Activated B cell treated with CpG ODN at 0.5 μM for 24 hours (primary cell): Measurements from ENCODE around the gene OXSR1. TPM values are rescaled to one million over a fixed set of nuclear protein-coding genes. Genes with fewer than 3 reads are reported as not detected.
A peak's percentile ranks its signal among the peaks of the same experiment; 100 is the strongest.

ENCODE experiments used
- ATAC-seq: fragments of 200-7000 bp; cut with Tn5 transposase; one replicate; pipeline ENCODE4 v1.10.0; 2021; ENCODE audit warnings: low read depth, mild to moderate bottlenecking, moderate library complexity
- CTCF ChIA-PET: fragments of 350-600 bp; sonication (Branson Sonifier 250); formaldehyde crosslinking; loops from one replicate; lab custom pipeline; 2021; ENCODE audit warnings: antibody characterized with exemption; lab: Charles Lee
- POLR2A ChIA-PET: fragments of 350-600 bp; sonication (Branson Sonifier 250); formaldehyde crosslinking; loops from one replicate; lab custom pipeline; 2021; ENCODE audit warnings: antibody characterized with exemption; lab: Charles Lee
- DNase-seq: peaks from one replicate; pipeline ENCODE4 v3.0.0; 2022
- H3K27ac Mint-ChIP-seq: one replicate; pipeline ENCODE4 v1.8.0; 2020; ENCODE audit warnings: mixed read lengths
- H3K27me3 Mint-ChIP-seq: one replicate; pipeline ENCODE4 v1.8.0; 2021; ENCODE audit warnings: mixed read lengths
- H3K36me3 Mint-ChIP-seq: one replicate; pipeline ENCODE4 v1.8.0; 2021; ENCODE audit warnings: low read depth, mixed read lengths
- H3K4me1 Mint-ChIP-seq: one replicate; pipeline ENCODE4 v1.8.0; 2021; ENCODE audit warnings: mixed read lengths
- H3K4me3 Mint-ChIP-seq: one replicate; pipeline ENCODE4 v1.8.0; 2020; ENCODE audit warnings: mild to moderate bottlenecking, mixed read lengths
- H3K9me3 Mint-ChIP-seq: one replicate; pipeline ENCODE4 v1.8.0; 2020; ENCODE audit warnings: mixed read lengths
- intact Hi-C: fragments of 100-400 bp; cut with micrococcal nuclease; formaldehyde crosslinking; loops from one replicate; pipeline ENCODE4 v1.15.1; 2024
- total RNA-seq: library from RNA; stranded (reverse); gene quantifications from 2 replicates; pipeline ENCODE4 v1.2.3, GENCODE V29; 2022
- TF ChIP-seq, protein P1 (sequence below): fragments of 200-600 bp; IDR thresholded peaks from one replicate; pipeline ENCODE4 v1.8.0; 2022; ENCODE audit warnings: antibody characterized with exemption, mild to moderate bottlenecking

The OXSR1 gene
- total RNA-seq, 1 donor from 2014 or later: 40.2 TPM

DNA sequence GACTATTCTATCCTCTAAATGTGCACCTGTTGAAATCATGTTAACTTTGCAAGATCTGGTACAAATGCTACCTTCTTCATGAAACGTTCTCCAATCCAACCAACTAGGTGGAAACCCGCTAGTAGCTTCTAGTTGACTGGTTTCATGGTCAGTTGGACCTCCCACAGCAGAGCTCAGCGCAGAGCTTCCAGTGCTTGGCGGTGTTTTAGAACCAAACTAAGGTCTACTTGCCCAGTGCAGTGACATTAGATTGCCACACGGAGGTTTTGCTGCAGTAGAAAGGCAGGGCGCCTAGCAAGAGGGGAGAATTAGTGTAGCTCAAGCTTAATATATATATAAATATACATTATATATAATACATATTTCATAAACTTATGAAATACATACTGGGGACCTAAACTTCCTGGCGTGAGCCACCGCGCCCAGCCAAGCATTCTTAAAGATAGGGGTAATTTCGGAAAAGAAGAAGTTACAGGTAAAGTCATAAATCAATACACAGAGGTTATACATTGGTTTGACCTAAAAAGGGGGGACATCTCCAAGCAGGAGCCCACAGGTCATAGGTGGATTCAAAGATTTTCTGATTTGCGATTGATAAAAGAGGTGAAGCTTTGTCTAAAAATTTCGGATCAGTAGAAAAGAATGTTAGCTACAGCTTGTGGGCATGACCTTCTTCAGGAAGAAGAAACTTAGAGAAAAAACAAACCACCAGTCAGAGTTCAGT lies 2.1 kb upstream of the OXSR1 start:
- Mint-ChIP-seq H3K4me1 (peaks cover 35% of the 10 kb centered on the region), H3K36me3 (peaks cover 16% of the 10 kb centered on the region), H3K27me3 (no peaks in the 10 kb centered on the region), H3K27ac (peak overlapping the region; percentile 100), H3K9me3 (no peaks in the 10 kb centered on the region), H3K4me3 (peak overlapping the region; percentile 4)
- TF ChIP-seq, protein P1, sequence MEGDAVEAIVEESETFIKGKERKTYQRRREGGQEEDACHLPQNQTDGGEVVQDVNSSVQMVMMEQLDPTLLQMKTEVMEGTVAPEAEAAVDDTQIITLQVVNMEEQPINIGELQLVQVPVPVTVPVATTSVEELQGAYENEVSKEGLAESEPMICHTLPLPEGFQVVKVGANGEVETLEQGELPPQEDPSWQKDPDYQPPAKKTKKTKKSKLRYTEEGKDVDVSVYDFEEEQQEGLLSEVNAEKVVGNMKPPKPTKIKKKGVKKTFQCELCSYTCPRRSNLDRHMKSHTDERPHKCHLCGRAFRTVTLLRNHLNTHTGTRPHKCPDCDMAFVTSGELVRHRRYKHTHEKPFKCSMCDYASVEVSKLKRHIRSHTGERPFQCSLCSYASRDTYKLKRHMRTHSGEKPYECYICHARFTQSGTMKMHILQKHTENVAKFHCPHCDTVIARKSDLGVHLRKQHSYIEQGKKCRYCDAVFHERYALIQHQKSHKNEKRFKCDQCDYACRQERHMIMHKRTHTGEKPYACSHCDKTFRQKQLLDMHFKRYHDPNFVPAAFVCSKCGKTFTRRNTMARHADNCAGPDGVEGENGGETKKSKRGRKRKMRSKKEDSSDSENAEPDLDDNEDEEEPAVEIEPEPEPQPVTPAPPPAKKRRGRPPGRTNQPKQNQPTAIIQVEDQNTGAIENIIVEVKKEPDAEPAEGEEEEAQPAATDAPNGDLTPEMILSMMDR: no peak
- ChIA-PET POLR2A (interaction anchor here (1.3 to 6.1 kb wide), 4 partner anchors 9 to 47 kb away, joined by 5 to 217 read pairs (median 40); partner anchors contain the start of genes ACAA1 and MYD88), CTCF (interaction anchor here (1.4 to 1.6 kb wide), 3 partner anchors 9 to 62 kb away, joined by 4 to 6 read pairs (median 5); partner anchors contain the start of gene MYD88)
- ATAC-seq (no peak), DNase-seq (no peak)
- intact Hi-C loops: loop anchor here (10.0 kb wide), 1 partner anchor 1222 kb away; the partner anchor contains the start of gene SLC25A38

DNA sequence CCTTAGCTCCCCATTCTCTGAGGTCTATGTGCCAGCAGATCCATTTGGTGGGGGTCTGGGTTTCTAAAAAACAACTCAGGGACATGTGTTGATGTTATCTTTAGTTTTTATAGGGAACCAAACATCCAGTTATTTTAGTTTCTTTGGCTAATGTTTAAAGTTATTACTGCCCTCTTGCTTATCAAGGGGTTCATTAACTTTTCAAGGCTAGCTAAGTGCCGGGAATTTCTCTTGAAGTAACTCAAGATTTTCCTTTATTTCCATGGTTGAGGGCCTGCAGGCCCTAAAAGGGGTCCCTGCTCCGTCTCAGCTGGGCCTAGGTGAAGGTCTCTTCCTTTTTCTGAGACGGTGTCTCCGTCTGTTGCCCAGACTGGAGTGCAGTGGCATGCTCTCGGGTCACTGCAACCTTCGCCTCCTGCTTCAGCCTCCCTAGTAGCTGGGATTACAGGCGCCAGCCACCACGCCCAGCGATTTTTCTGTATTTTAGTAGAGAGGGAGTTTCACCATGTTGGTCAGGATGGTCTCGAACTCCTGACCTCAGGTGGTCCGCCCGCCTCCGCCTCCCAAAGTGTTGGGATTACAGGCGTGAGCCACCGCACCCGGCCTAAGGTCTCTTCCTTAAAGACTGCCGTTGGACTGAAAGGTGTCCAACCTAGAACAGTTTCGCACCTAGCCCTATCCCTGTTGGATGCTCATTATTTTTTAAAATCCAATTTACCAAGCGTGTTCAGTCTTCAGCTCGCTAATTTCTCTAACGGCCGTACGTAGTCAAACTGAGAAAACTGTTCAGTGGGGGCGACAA lies 1.3 kb upstream of the OXSR1 start:
- peak overlapping the region; percentile 100 for H3K27ac Mint-ChIP-seq
- intact Hi-C loops: loop anchor here (1.0 to 10.0 kb wide), 4 partner anchors 10 to 1221 kb away; partner anchors contain the start of genes SLC25A38 and XYLB
- no peaks in the 10 kb centered on the region for H3K27me3 Mint-ChIP-seq
- peaks cover 39% of the 10 kb centered on the region for H3K4me1 Mint-ChIP-seq
- H3K36me3 Mint-ChIP-seq: peaks cover 16% of the 10 kb centered on the region
- H3K4me3 Mint-ChIP-seq: peak overlapping the region; percentile 94
- CTCF ChIA-PET: interaction anchor here (0.8 to 2.0 kb wide), 5 partner anchors 9 to 62 kb away, joined by 3 to 7 read pairs (median 5); partner anchors contain the start of genes ACAA1 and MYD88
- H3K9me3 Mint-ChIP-seq: no peaks in the 10 kb centered on the region
- ATAC-seq (no peak), DNase-seq (no peak)
- TF ChIP-seq, protein P1: no peak
- POLR2A ChIA-PET: interaction anchor here (0.9 to 6.1 kb wide), 14 partner anchors 10 to 1171 kb away, joined by 3 to 217 read pairs (median 5); partner anchors contain the start of genes ACAA1, DLEC1, EPM2AIP1 and MLH1

DNA sequence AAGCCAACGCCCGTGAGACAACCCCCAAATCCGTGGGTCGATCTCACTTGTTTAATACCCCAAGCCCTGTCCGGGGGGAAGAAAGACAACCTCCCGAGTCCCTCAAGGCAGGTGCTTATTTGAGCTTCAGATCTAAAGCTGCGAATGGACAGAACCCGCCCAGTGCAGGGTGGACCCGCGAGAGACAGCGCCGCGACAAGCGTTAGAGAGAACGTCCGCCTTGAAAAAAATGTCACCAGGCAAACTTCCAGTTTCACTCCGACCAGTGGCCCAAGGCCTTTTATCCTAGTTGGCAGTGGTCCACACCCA lies 740 bp upstream of the OXSR1 start:
- DNase-seq: no peak

DNA sequence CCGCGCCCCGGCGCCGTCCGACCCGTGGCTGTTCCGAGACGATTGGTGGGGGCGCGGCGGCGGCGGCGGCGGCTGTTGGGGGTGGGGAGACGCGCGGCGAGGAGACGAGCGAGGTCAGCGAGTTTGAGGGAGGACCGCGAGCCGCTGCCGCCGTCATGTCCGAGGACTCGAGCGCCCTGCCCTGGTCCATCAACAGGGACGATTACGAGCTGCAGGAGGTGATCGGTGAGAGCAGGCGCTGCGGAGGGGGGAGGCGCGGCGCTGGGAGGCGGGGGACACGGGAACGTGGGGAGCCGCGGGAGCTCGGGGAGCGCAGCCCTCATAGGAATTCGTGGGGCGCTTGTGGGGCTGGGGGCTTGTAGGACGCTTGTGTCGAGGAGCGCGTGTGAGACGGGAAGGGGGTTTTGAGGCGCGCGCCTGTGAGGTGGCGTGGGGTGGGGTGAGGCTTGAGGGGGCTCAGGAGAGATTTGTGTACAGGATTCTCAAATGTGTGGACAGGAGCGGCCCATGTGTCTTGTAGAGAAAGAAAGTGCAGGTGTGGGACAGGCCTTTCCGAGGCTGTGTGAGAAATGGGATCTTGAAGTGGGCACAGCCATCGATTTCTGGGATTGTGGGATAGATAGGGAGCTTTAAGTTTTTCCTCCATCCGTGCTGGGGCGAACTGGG lies 518 bp downstream of the OXSR1 start:
- Mint-ChIP-seq H3K9me3 (no peaks in the 10 kb centered on the region), H3K27me3 (no peaks in the 10 kb centered on the region), H3K4me3 (peak overlapping the region; percentile 94), H3K36me3 (peaks cover 16% of the 10 kb centered on the region), H3K4me1 (peaks cover 52% of the 10 kb centered on the region), H3K27ac (peak overlapping the region; percentile 100)
- DNase-seq (no peak), ATAC-seq (no peak)
- intact Hi-C loops: loop anchor here (1.0 to 10.0 kb wide), 7 partner anchors 17 to 1219 kb away; partner anchors contain the start of genes ACAA1, DLEC1, EXOG and SLC25A38
- TF ChIP-seq, protein P1: no peak
- ChIA-PET POLR2A (interaction anchor here (0.5 to 6.1 kb wide), 14 partner anchors 7 to 1173 kb away, joined by 3 to 217 read pairs (median 6); partner anchors contain the start of genes ACAA1, DLEC1, EPM2AIP1 and MLH1), CTCF (interaction anchor here (0.7 to 2.0 kb wide), 3 partner anchors 29 to 181 kb away, joined by 3 to 7 read pairs (median 4); partner anchors contain the start of genes ACAA1 and XYLB)

More for the DNA sequence above, 740 bp upstream of the OXSR1 start:
- Mint-ChIP-seq H3K27ac (peak overlapping the region; percentile 100), H3K4me1 (peaks cover 44% of the 10 kb centered on the region), H3K9me3 (no peaks in the 10 kb centered on the region), H3K27me3 (no peaks in the 10 kb centered on the region), H3K4me3 (peak overlapping the region; percentile 94), H3K36me3 (peaks cover 16% of the 10 kb centered on the region)
- POLR2A ChIA-PET: interaction anchor here (0.6 to 6.1 kb wide), 16 partner anchors 9 to 1224 kb away, joined by 3 to 217 read pairs (median 5); partner anchors contain the start of genes ACAA1, DLEC1, EPM2AIP1 and MLH1
- CTCF ChIA-PET: interaction anchor here (0.8 to 2.0 kb wide), 5 partner anchors 10 to 182 kb away, joined by 3 to 7 read pairs (median 4); partner anchors contain the start of genes ACAA1, MYD88 and XYLB
- intact Hi-C loops: loop anchor here (1.0 to 10.0 kb wide), 4 partner anchors 10 to 1220 kb away; partner anchors contain the start of genes SLC25A38 and XYLB
- ATAC-seq: peak; percentile 15
- TF ChIP-seq, protein P1: no peak
